GM10266 (cell line): ENCODE measurements around the gene JAG1.
A peak's percentile ranks its signal among the peaks of the same experiment; 100 is the strongest.

Experiments used
- DNase-seq: peaks from one replicate; pipeline ENCODE4 v3.0.0; 2012; ENCODE audit errors: extremely low spot score
- CTCF ChIP-seq: IDR thresholded peaks from 2 replicates; pipeline ENCODE4 v1.5.1; 2012; ENCODE audit warnings: mild to moderate bottlenecking, low read depth; ENCODE audit not compliant: control insufficient read depth, insufficient read depth; ENCODE audit errors: missing control alignments

JAG1 gene

GRCh38 chr20:10681494-10681893 is 7.7 kb upstream of the JAG1 start:
- no peak for TF ChIP-seq CTCF
- no peak for DNase-seq

- DNase-seq, result no peak
- TF ChIP-seq CTCF, result no peak
Measured at GRCh38 chr20:10680571-10680970, 6.8 kb upstream of the JAG1 start.

GRCh38 chr20:10679269-10679668 is 5.5 kb upstream of the JAG1 start:
- no peak for TF ChIP-seq CTCF
- no peak for DNase-seq

GRCh38 chr20:10676518-10676917 is 2.7 kb upstream of the JAG1 start:
- TF ChIP-seq CTCF, result no peak
- DNase-seq, result no peak

- no peak for DNase-seq
- TF ChIP-seq CTCF, result no peak
Measured at GRCh38 chr20:10675450-10675848, 1.6 kb upstream of the JAG1 start.

- peak; percentile 83 for TF ChIP-seq CTCF
- DNase-seq, result peak; percentile 85
Measured at GRCh38 chr20:10674684-10675449, 1.1 kb upstream of the JAG1 start.

- no peak for TF ChIP-seq CTCF
- DNase-seq, result peak; percentile 41
Measured at GRCh38 chr20:10673176-10673841, 490 bp downstream of the JAG1 start.
